Psoas muscle (tissue), 8 donors: ENCODE data around the gene SIM2. TPM values are rescaled to one million over a fixed set of nuclear protein-coding genes. Genes with fewer than 3 reads are reported as not detected.

Experiments used
- ATAC-seq, 4 donors: fragments of 200-7000 bp; cut with Tn5 transposase; one replicate each; pipeline ENCODE4 v1.9.1; 2020; ENCODE audit warnings: moderate library complexity in 3 of 4, mild to moderate bottlenecking in 2 of 4
- DNase-seq, 2 donors: peaks; one replicate each; pipeline ENCODE4 v3.0.0-alpha.2; 2020
- H3K27ac ChIP-seq: fragments of 200-600 bp; one replicate; pipeline ENCODE4 v1.8.0; 2022
- H3K27me3 ChIP-seq, 3 donors: fragments of 200-600 bp in 1 of 3; one replicate each; pipeline versions ENCODE4 v1.6.1 to v1.8.0; 2013 to 2022; ENCODE audit warnings: low read length in 2 of 3, mild to moderate bottlenecking in 2 of 3, moderate library complexity in 1 of 3; ENCODE audit not compliant: insufficient read depth in 3 of 3
- H3K36me3 ChIP-seq, 2 donors: fragments of 200-600 bp in 1 of 2; one replicate each; pipeline versions ENCODE4 v1.6.1 to v1.8.0; 2013 to 2022; ENCODE audit warnings: low read depth in 1 of 2, mild to moderate bottlenecking in 1 of 2, moderate library complexity in 1 of 2; ENCODE audit not compliant: insufficient read depth in 1 of 2
- H3K4me1 ChIP-seq: fragments of 200-600 bp; one replicate; pipeline ENCODE4 v1.8.0; 2022
- H3K4me3 ChIP-seq: fragments of 200-600 bp; one replicate; pipeline ENCODE4 v1.8.0; 2022; ENCODE audit warnings: mild to moderate bottlenecking
- H3K9me3 ChIP-seq: fragments of 200-600 bp; one replicate; pipeline ENCODE4 v1.8.0; 2022
- CTCF ChIP-seq: fragments of 200-600 bp; IDR thresholded peaks from one replicate; pipeline ENCODE4 v1.8.0; 2022; ENCODE audit warnings: antibody characterized with exemption
- WGBS, 3 donors: extraction: QIAGEN DNeasy Blood & Tissue Kit; methylation state at CpG; one replicate each; pipeline versions ENCODE4 v1.1.6 to v1.1.7; 2013; 5-methylcytosine and 5-hydroxymethylcytosine counted together
- intact Hi-C, 2 donors: fragments of 100-400 bp; cut with DNase I; formaldehyde crosslinking; loops; one replicate each; pipeline versions ENCODE4 v1.11.0 to v1.14.2; 2022
- polyA plus RNA-seq, 3 donors: library from polyadenylated mRNA; stranded (reverse); fragments of 200-250 nt; gene quantifications; one replicate each; pipeline ENCODE4 v1.2.3, GENCODE V29; 2013
- total RNA-seq, 4 donors: library from RNA; stranded (reverse); fragmentation: NEBNext Ultra II Directional in 2 of 4; extraction: Animal tissue kit (Norgen Biotek cat#: 25700) in 2 of 4; gene quantifications; one replicate each; pipeline versions ENCODE4 v1.2.1 to v1.2.4, GENCODE V29; 2021 to 2023
- donor health status: healthy with polysubstance abuse.
- donor health status: DM: no; HTN: no; CAD: no; lungs with moderate emphysema.
- donor health status: Bipolar disorder and iron deficiency.
- donor health status: healthy.
- donor health status: DM: yes; HTN: yes; CAD: no.
- donor health status: DM: no; HTN: no; CAD: no.
- donor health status: DM: no; HTN: no; CAD: no.
- donor health status: DM: yes; HTN: yes; CAD: no.

The SIM2 gene
- total and polyA plus RNA-seq, 7 donors, result 0.06 to 3.0 (median 0.14) TPM

- no peaks in the 10 kb centered on the region for H3K36me3 ChIP-seq
- intact Hi-C loops, result no loop called here
- peaks cover 0 to 38% (median 8%) of the 10 kb centered on the region in 3 donors for H3K27me3 ChIP-seq
- ATAC-seq (no peak), DNase-seq (no peak)
- no peak overlapping the region for H3K27ac ChIP-seq
- H3K4me1 ChIP-seq, result no peaks in the 10 kb centered on the region
- H3K4me3 ChIP-seq, result no peak overlapping the region
- WGBS, 3 donors, result 94 to 96% (median 95%) methylated on average over 12 of the region's 12 CpGs
- H3K9me3 ChIP-seq, result no peaks in the 10 kb centered on the region
- TF ChIP-seq CTCF, result no peak
Measured at GRCh38 chr21:36725793-36726386, 27.0 kb downstream of the SIM2 start.

- TF ChIP-seq CTCF, result no peak
- Histone ChIP-seq H3K4me3 (no peak overlapping the region), H3K27me3 (peaks cover 0 to 44% (median 4%) of the 10 kb centered on the region in 3 donors), H3K27ac (no peak overlapping the region), H3K9me3 (no peaks in the 10 kb centered on the region), H3K4me1 (no peaks in the 10 kb centered on the region), H3K36me3 (no peaks in the 10 kb centered on the region)
- 75 to 81% (median 81%) methylated on average over 6 of the region's 6 CpGs for WGBS, 3 donors
- DNase-seq (no peak), ATAC-seq (no peak)
- intact Hi-C loops, result no loop called here
Measured at GRCh38 chr21:36727866-36728265, 29.0 kb downstream of the SIM2 start.

GRCh38 chr21:36728371-36729111 is 29.6 kb downstream of the SIM2 start:
- DNase-seq (no peak), ATAC-seq (no peak)
- H3K4me3 ChIP-seq, result no peak overlapping the region
- H3K9me3 ChIP-seq, result no peaks in the 10 kb centered on the region
- peaks cover 0 to 45% (median 4%) of the 10 kb centered on the region in 3 donors for H3K27me3 ChIP-seq
- no peaks in the 10 kb centered on the region for H3K36me3 ChIP-seq
- H3K4me1 ChIP-seq, result no peaks in the 10 kb centered on the region
- intact Hi-C loops, result no loop called here
- no peak for TF ChIP-seq CTCF
- WGBS, 3 donors, result 85 to 87% (median 85%) methylated on average over 14 of the region's 14 CpGs
- H3K27ac ChIP-seq, result no peak overlapping the region

- H3K4me3 ChIP-seq, result no peak overlapping the region
- 52 to 60% (median 57%) methylated on average over 18 of the region's 18 CpGs for WGBS, 3 donors
- no peak for DNase-seq
- no peaks in the 10 kb centered on the region for H3K4me1 ChIP-seq
- H3K9me3 ChIP-seq, result no peaks in the 10 kb centered on the region
- no peak overlapping the region for H3K27ac ChIP-seq
- H3K27me3 ChIP-seq, result peaks cover 0 to 37% (median 6%) of the 10 kb centered on the region in 3 donors
- intact Hi-C loops, result no loop called here
- no peak for TF ChIP-seq CTCF
- ATAC-seq, result no peak
- no peaks in the 10 kb centered on the region for H3K36me3 ChIP-seq
Measured at GRCh38 chr21:36729310-36729970, 30.5 kb downstream of the SIM2 start.
